HCEC 1CT (cell line): ENCODE measurements around the gene CD99L2.
"Not testable (repeated sequence)": the region's sequence is repeated elsewhere in the genome, so short reads cannot be mapped to it uniquely, and the experiment has no call there.

Source experiments
- DNase-seq: peaks from one replicate; pipeline ENCODE4 v3.0.0-alpha.2; 2017

CD99L2 gene

GRCh38 chrX:150893936-150894335, 4.5 kb downstream of the CD99L2 start:
- DNase-seq: no peak

- no peak for DNase-seq
Observed at GRCh38 chrX:150889131-150889530, 9.3 kb downstream of the CD99L2 start.

- peak; percentile 41 for DNase-seq
Observed at GRCh38 chrX:150887906-150888465, 10.5 kb downstream of the CD99L2 start.

- not testable (repeated sequence) for DNase-seq
Observed at GRCh38 chrX:150887268-150887667, 11.2 kb downstream of the CD99L2 start.

- DNase-seq: no peak
Observed at GRCh38 chrX:150886381-150886780, 12.1 kb downstream of the CD99L2 start.

- DNase-seq: no peak
Observed at GRCh38 chrX:150880808-150881165, 17.7 kb downstream of the CD99L2 start.

- no peak for DNase-seq
Observed at GRCh38 chrX:150879855-150880807, 18.3 kb downstream of the CD99L2 start.

- not testable (repeated sequence) for DNase-seq
Observed at GRCh38 chrX:150875621-150876020, 22.8 kb downstream of the CD99L2 start.

GRCh38 chrX:150874448-150874847, 24.0 kb downstream of the CD99L2 start:
- no peak for DNase-seq

- no peak for DNase-seq
Observed at GRCh38 chrX:150873616-150874015, 24.9 kb downstream of the CD99L2 start.

GRCh38 chrX:150872773-150873336, 25.6 kb downstream of the CD99L2 start:
- no peak for DNase-seq

- no peak for DNase-seq
Observed at GRCh38 chrX:150871341-150871811, 27.1 kb downstream of the CD99L2 start.

GRCh38 chrX:150870487-150871340, 27.8 kb downstream of the CD99L2 start:
- no peak for DNase-seq

- DNase-seq: no peak
Observed at GRCh38 chrX:150870029-150870428, 28.4 kb downstream of the CD99L2 start.

GRCh38 chrX:150869450-150869849, 29.0 kb downstream of the CD99L2 start:
- no peak for DNase-seq

- no peak for DNase-seq
Observed at GRCh38 chrX:150868625-150869024, 29.8 kb downstream of the CD99L2 start.

GRCh38 chrX:150864127-150864526, 34.3 kb downstream of the CD99L2 start:
- no peak for DNase-seq

- no peak for DNase-seq
Observed at GRCh38 chrX:150863191-150863590, 35.3 kb downstream of the CD99L2 start.

- no peak for DNase-seq
Observed at GRCh38 chrX:150857453-150857852, 41.0 kb downstream of the CD99L2 start.

GRCh38 chrX:150856785-150857184, 41.7 kb downstream of the CD99L2 start:
- DNase-seq: no peak

- DNase-seq: no peak
Observed at GRCh38 chrX:150856101-150856500, 42.4 kb downstream of the CD99L2 start.

- DNase-seq: no peak
Observed at GRCh38 chrX:150854856-150855255, 43.6 kb downstream of the CD99L2 start.
